Measurements from ENCODE around the gene DUOX1.

DUOX1 gene

GRCh38 chr15:45111390-45112142 is 18.2 kb upstream of the DUOX1 start:
- Histone ChIP-seq H3K27ac (no peak overlapping the region), H2AFZ (no peak overlapping the region), H3K9ac (no peak overlapping the region), H3K4me3 (ENCODE audit: low read depth, low read length) (no peak overlapping the region), H3K79me2 (no peaks in the 10 kb centered on the region), H3K9me3 (ENCODE audit: control insufficient read depth, low read length) (no peaks in the 10 kb centered on the region), H3K4me1 (no peaks in the 10 kb centered on the region), H3K4me2 (ENCODE audit: low read length) (no peak overlapping the region), H3K36me3 (ENCODE audit: control insufficient read depth, insufficient read depth, low read length) (no peaks in the 10 kb centered on the region), H3K27me3 (ENCODE audit: control insufficient read depth, insufficient read depth, low read length) (no peaks in the 10 kb centered on the region)
- no peak for TF ChIP-seq CTCF (IDR thresholded peaks at IDR 0.05)

- H3K4me2 ChIP-seq (ENCODE audit: low read length) = peak overlapping the region; percentile 26
- H3K4me3 ChIP-seq (ENCODE audit: low read depth, low read length) = no peak overlapping the region
- no peaks in the 10 kb centered on the region for H3K27me3 ChIP-seq (ENCODE audit: control insufficient read depth, insufficient read depth, low read length)
- H3K36me3 ChIP-seq (ENCODE audit: control insufficient read depth, insufficient read depth, low read length) = no peaks in the 10 kb centered on the region
- no peaks in the 10 kb centered on the region for H3K4me1 ChIP-seq
- no peaks in the 10 kb centered on the region for H3K9me3 ChIP-seq (ENCODE audit: control insufficient read depth, low read length)
- H3K9ac ChIP-seq = no peak overlapping the region
- no peaks in the 10 kb centered on the region for H3K79me2 ChIP-seq
- no peak overlapping the region for H3K27ac ChIP-seq
- H2AFZ ChIP-seq = no peak overlapping the region
- no peak for TF ChIP-seq CTCF (IDR thresholded peaks at IDR 0.05)
These were observed 17.6 kb upstream of the DUOX1 start for GRCh38 chr15:45112143-45112590.

DNA sequence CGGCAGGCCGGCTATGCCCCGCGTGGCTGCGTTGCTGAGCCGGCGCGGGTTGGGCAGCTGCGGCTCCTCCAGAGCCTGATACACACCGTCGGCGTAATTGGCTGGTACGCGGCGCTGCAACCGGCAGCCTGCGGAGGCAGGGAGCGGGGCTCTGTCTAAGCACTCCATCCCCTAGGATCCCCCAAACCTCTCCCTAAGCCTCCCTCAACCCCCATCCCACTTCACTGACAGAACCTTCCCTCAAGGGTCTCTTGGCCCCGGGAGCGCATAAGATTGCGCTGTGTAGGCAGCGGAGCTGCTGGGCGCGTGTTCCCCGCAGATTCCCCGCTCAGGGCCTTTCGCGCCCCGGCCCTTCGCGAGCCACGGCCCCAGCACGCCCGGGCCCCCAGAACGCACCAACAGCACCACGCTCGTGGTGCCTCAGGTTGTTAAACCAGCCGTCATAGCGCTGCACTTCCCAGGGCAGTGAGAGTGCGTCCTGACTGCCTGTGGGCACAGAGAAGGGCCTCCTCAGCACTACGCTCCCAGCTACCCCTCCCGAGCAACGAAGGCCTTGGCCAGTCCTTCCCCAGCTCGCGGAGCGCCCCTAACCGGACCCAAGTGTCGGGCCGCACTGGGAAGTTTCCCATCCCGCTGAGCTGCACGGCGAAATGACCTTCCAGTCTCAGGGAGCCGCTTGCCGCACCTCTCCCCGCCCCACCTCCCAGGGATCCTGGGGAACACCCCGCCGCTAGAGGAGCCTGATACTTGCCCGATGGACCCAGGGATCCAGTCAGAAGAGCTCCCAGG is 17.0 kb upstream of the DUOX1 start:
- Histone ChIP-seq H3K27ac (no peak overlapping the region), H3K4me3 (ENCODE audit: low read depth, low read length) (no peak overlapping the region), H3K4me1 (no peaks in the 10 kb centered on the region), H2AFZ (no peak overlapping the region), H3K36me3 (ENCODE audit: control insufficient read depth, insufficient read depth, low read length) (no peaks in the 10 kb centered on the region), H3K9ac (no peak overlapping the region), H3K79me2 (no peaks in the 10 kb centered on the region), H3K4me2 (ENCODE audit: low read length) (peak overlapping the region; percentile 26), H3K27me3 (ENCODE audit: control insufficient read depth, insufficient read depth, low read length) (no peaks in the 10 kb centered on the region), H3K9me3 (ENCODE audit: control insufficient read depth, low read length) (no peaks in the 10 kb centered on the region)
- no peak for TF ChIP-seq CTCF (IDR thresholded peaks at IDR 0.05)

DNA sequence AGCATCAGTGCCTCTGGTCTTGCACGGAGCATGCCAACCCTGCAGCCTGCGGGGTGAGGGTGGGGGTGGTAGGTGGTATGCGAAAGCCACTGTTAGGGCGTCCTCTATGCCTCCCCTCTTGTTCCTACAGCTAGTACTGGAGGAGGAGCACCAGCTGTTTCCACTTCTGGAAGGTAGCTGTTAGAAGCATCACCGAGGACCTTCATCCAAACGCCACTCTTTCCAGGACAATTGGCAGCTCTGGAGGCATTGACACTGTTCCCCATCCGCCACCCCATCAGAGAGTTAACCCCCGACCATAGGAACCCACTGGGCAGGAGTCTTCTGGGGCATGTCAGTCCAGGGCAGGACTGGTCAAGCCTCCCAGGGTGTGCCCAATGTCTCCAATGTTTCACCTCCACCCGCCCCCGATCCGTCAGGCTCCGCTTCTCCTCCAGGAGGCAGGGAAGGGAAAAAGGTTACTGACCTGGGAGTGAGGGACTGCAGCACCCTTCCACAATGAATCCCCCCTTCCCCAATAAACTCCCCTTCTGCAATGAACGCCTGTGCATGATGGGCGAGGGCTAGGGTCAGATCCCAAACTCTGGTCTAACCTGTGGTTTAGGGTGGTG is 16.3 kb upstream of the DUOX1 start:
- TF ChIP-seq CTCF (IDR thresholded peaks at IDR 0.05) = no peak
- no peak overlapping the region for H3K27ac ChIP-seq
- H3K9ac ChIP-seq = no peak overlapping the region
- H3K79me2 ChIP-seq = no peaks in the 10 kb centered on the region
- no peak overlapping the region for H3K4me2 ChIP-seq (ENCODE audit: low read length)
- no peaks in the 10 kb centered on the region for H3K36me3 ChIP-seq (ENCODE audit: control insufficient read depth, insufficient read depth, low read length)
- no peak overlapping the region for H2AFZ ChIP-seq
- H3K27me3 ChIP-seq (ENCODE audit: control insufficient read depth, insufficient read depth, low read length) = no peaks in the 10 kb centered on the region
- H3K4me1 ChIP-seq = no peaks in the 10 kb centered on the region
- no peak overlapping the region for H3K4me3 ChIP-seq (ENCODE audit: low read depth, low read length)
- no peaks in the 10 kb centered on the region for H3K9me3 ChIP-seq (ENCODE audit: control insufficient read depth, low read length)

Measured in parathyroid adenoma (tissue), 2 donors.